Stimulated activated CD8-positive, alpha-beta memory T cell treated with anti-CD3 and anti-CD28 coated beads, Interleukin-4, amount 100 ng/mL, for 1 hour (primary cell): Measurements from ENCODE around the gene GTSF1L.
"Not testable (repeated sequence)": the region's sequence is repeated elsewhere in the genome, so short reads cannot be mapped to it uniquely, and the experiment has no call there.

Experiments used
- DNase-seq, 2 donors: peaks; one replicate each; pipeline ENCODE4 v3.0.0-alpha.2; 2020; ENCODE audit warnings: low read depth in 2 of 2, low spot score in 1 of 2

The GTSF1L gene

GRCh38 chr20:43726811-43727338, at the start of gene GTSF1L:
Gene GTSF1L, minus strand, starts transcription at chr20:43727002. Its CDS starts 308 bp downstream, at chr20:43726694.
- no peak for DNase-seq

GRCh38 chr20:43774754-43775153, 48.0 kb upstream of the GTSF1L start:
- no peak for DNase-seq

GRCh38 chr20:43771503-43772190, 44.8 kb upstream of the GTSF1L start:
- DNase-seq: no peak

- no peak for DNase-seq
These were observed 43.5 kb upstream of the GTSF1L start for GRCh38 chr20:43770342-43770741.

GRCh38 chr20:43767686-43768474, 41.1 kb upstream of the GTSF1L start:
- DNase-seq: no peak

GRCh38 chr20:43766917-43767316, 40.1 kb upstream of the GTSF1L start:
- no peak for DNase-seq

- DNase-seq: no peak
These were observed 39.6 kb upstream of the GTSF1L start for GRCh38 chr20:43766385-43766784.

GRCh38 chr20:43765916-43766315, 39.1 kb upstream of the GTSF1L start:
- no peak for DNase-seq

GRCh38 chr20:43762911-43763310, 36.1 kb upstream of the GTSF1L start:
- DNase-seq: no peak

GRCh38 chr20:43761386-43762340, 34.9 kb upstream of the GTSF1L start:
- no peak for DNase-seq

- not testable (repeated sequence) for DNase-seq
These were observed 31.1 kb upstream of the GTSF1L start for GRCh38 chr20:43757888-43758287.

- DNase-seq: no peak
These were observed 29.0 kb upstream of the GTSF1L start for GRCh38 chr20:43755851-43756250.

- DNase-seq: no peak
These were observed 28.6 kb upstream of the GTSF1L start for GRCh38 chr20:43755390-43755789.

GRCh38 chr20:43752561-43753301, 25.9 kb upstream of the GTSF1L start:
- DNase-seq: no peak

GRCh38 chr20:43752051-43752360, 25.2 kb upstream of the GTSF1L start:
- no peak for DNase-seq

- no peak for DNase-seq
These were observed 24.6 kb upstream of the GTSF1L start for GRCh38 chr20:43751167-43752050.

GRCh38 chr20:43750774-43751166, 24.0 kb upstream of the GTSF1L start:
- DNase-seq: no peak

GRCh38 chr20:43749734-43750294, 23.0 kb upstream of the GTSF1L start:
- peak; percentile 74 to 78 for DNase-seq

GRCh38 chr20:43748274-43748673, 21.5 kb upstream of the GTSF1L start:
- no peak for DNase-seq
